ENCODE data around the gene HYAL3. TPM values are rescaled to one million over a fixed set of nuclear protein-coding genes. Genes with fewer than 3 reads are reported as not detected.

HYAL3 gene
- total RNA-seq, 1 experiment from 2014 or later = 20.8 TPM

DNA sequence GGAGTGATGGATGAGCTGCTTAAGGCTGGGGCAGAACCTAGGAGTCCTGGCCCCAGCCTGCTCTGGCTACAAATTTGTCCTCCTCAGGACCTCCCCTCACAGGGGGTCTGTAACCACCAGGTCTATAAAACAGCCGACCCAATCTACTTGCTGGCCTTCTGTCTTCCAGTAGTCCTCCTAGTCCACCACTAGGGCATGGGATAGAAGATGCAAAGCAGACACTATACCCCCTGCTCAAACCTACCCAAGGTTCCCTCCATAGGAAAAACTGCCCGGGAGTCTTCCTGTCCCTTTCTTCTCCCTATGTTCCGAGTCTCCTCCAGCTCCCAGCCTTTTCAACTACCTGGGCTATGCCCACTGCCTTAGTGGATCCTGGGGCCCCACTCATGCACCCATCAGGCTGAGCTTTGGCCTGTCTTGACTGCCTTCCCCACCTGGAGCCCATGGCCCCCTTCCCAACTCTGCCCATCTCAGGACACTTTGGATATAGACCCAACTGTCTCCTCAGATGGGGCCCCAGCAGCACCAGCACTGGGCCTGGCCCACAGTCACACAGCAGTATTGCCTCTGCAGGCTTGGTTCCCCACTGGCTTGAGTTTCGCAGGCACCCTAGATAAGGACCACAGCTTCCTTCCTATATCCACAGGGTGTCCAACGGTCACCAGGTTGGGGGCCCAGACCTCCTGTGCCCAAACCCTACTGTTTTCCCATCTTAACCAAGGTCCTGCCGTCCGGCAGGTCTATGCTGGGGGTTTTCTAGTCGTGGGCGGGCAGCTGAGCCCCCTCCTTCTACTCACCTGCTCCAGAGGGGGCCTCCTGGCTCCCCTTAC lies 1.1 kb downstream of the HYAL3 start:
- BruUV-seq (replicated peaks) = no TSS peak
- peak overlapping the region; percentile 93 for H3K9ac ChIP-seq (ENCODE audit: low read length)
- intact Hi-C loops (cut with micrococcal nuclease) = loop anchor here (2.0 kb wide), 1 partner anchor 63 kb away; no protein-coding TSS in a partner anchor
- no peaks in the 10 kb centered on the region for H3K9me2 ChIP-seq (replicated peaks; ENCODE audit: low read length)
- no peaks in the 10 kb centered on the region for H4K20me1 ChIP-seq (ENCODE audit: low read length)
- H3K36me3 ChIP-seq (ENCODE audit: low read depth, low read length) = no peaks in the 10 kb centered on the region
- TF ChIP-seq, protein P1, sequence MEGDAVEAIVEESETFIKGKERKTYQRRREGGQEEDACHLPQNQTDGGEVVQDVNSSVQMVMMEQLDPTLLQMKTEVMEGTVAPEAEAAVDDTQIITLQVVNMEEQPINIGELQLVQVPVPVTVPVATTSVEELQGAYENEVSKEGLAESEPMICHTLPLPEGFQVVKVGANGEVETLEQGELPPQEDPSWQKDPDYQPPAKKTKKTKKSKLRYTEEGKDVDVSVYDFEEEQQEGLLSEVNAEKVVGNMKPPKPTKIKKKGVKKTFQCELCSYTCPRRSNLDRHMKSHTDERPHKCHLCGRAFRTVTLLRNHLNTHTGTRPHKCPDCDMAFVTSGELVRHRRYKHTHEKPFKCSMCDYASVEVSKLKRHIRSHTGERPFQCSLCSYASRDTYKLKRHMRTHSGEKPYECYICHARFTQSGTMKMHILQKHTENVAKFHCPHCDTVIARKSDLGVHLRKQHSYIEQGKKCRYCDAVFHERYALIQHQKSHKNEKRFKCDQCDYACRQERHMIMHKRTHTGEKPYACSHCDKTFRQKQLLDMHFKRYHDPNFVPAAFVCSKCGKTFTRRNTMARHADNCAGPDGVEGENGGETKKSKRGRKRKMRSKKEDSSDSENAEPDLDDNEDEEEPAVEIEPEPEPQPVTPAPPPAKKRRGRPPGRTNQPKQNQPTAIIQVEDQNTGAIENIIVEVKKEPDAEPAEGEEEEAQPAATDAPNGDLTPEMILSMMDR (conservative IDR thresholded peaks at IDR 0.05; ENCODE audit: low read depth, low read length) = peak; percentile 6; the same call in 1 of the 2 replicates
- TF ChIP-seq EZH2 (IDR thresholded peaks at IDR 0.05; ENCODE audit: low read length, unreplicated experiment) = no peak
- H3K79me2 ChIP-seq (ENCODE audit: low read length) = peaks cover 14% of the 10 kb centered on the region
- no peak overlapping the region for H2AFZ ChIP-seq (ENCODE audit: low read length)
- H3F3A ChIP-seq (ENCODE audit: low read length, unreplicated experiment) = no peaks in the 10 kb centered on the region
- DNase-seq (no peak), ATAC-seq (no peak)
- peaks cover 20% of the 10 kb centered on the region for H3K4me1 ChIP-seq (ENCODE audit: insufficient read depth, low read length)
- H3K27me3 ChIP-seq (ENCODE audit: low read length) = no peaks in the 10 kb centered on the region
- ChIA-PET CTCF (interaction anchor here (0.7 to 1.6 kb wide), 2 partner anchors 23 to 26 kb away, joined by 3 to 7 read pairs; no protein-coding TSS in a partner anchor), POLR2A (ENCODE audit: unreplicated experiment) (interaction anchor here (1.8 kb wide), 1 partner anchor 39 kb away, joined by 9 read pairs; no protein-coding TSS in a partner anchor)
- peak overlapping the region; percentile 76 for H3K27ac ChIP-seq (ENCODE audit: low read length)
- H3K4me2 ChIP-seq (ENCODE audit: low read length) = peak overlapping the region; percentile 98
- no peaks in the 10 kb centered on the region for H3K9me3 ChIP-seq (ENCODE audit: low read length)
- peak overlapping the region; percentile 94 for H3K4me3 ChIP-seq (ENCODE audit: low read length)

DNA sequence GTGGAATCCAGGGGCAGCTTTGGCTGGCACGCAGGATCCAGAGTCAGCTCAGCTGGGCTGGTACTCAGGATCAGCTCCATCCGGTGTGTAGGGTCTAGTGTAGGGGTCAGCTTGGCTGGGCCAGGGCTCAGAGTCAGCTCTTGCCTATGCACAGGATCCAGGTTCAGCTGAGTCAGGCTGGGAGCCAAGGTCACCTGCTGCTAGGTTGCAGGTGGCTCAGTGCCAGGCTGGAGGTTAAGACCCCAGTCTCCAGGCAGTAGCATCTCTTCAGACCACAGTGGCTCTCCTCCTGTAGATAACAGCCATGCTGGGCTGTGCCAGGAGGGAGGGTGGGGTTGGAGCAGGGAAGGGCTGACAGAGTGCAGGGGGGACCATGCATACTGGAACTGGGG lies 1.8 kb downstream of the HYAL3 start:
- TF ChIP-seq, protein P1 (conservative IDR thresholded peaks at IDR 0.05; ENCODE audit: low read depth, low read length) = no peak
- TF ChIP-seq EZH2 (IDR thresholded peaks at IDR 0.05; ENCODE audit: low read length, unreplicated experiment) (no peak), EZH2phosphoT487 (IDR thresholded peaks at IDR 0.05; ENCODE audit: borderline replicate concordance, low read length) (no peak)
- Histone ChIP-seq H3K27me3 (ENCODE audit: low read length) (no peaks in the 10 kb centered on the region), H3K79me2 (ENCODE audit: low read length) (peaks cover 14% of the 10 kb centered on the region), H3K4me2 (ENCODE audit: low read length) (no peak overlapping the region), H3K27ac (ENCODE audit: low read length) (no peak overlapping the region), H3K9ac (ENCODE audit: low read length) (no peak overlapping the region), H3F3A (ENCODE audit: low read length, unreplicated experiment) (no peaks in the 10 kb centered on the region), H2AFZ (ENCODE audit: low read length) (no peak overlapping the region), H3K9me2 (replicated peaks; ENCODE audit: low read length) (no peaks in the 10 kb centered on the region), H3K9me3 (ENCODE audit: low read length) (no peaks in the 10 kb centered on the region), H3K4me1 (ENCODE audit: insufficient read depth, low read length) (peaks cover 26% of the 10 kb centered on the region), H3K4me3 (ENCODE audit: low read length) (no peak overlapping the region), H3K36me3 (ENCODE audit: low read depth, low read length) (no peaks in the 10 kb centered on the region), H4K20me1 (ENCODE audit: low read length) (no peaks in the 10 kb centered on the region)
- DNase-seq (no peak), ATAC-seq (no peak)
- intact Hi-C loops (cut with micrococcal nuclease) = no loop called here
- POLR2A ChIA-PET (ENCODE audit: unreplicated experiment) = no interaction called here
- no TSS peak for BruUV-seq (replicated peaks)
- CTCF ChIA-PET = interaction anchor here (0.6 to 0.7 kb wide), 2 partner anchors 23 to 24 kb away, joined by 3 to 8 read pairs; no protein-coding TSS in a partner anchor
